SK-N-MC (cell line): Measurements from ENCODE around the gene BCAS1.

ENCODE experiments used
- EZH2 ChIP-seq: fragments of 200-600 bp; sonication (generic); IDR thresholded peaks from one replicate; pipeline ENCODE4 v1.6.1; 2017; ENCODE audit warnings: antibody characterized with exemption
- FOXP2 ChIP-seq: optimal IDR thresholded peaks from 2 replicates; pipeline ENCODE3; 2011; ENCODE audit warnings: mild to moderate bottlenecking, moderate library complexity; ENCODE audit not compliant: insufficient read depth; ENCODE audit errors: extremely low read length, control extremely low read depth
- POLR2AphosphoS5 ChIP-seq: IDR thresholded peaks from 2 replicates; pipeline ENCODE4 v1.6.1; 2012; ENCODE audit warnings: mild to moderate bottlenecking, low read depth, low read length, borderline replicate concordance

DNA sequence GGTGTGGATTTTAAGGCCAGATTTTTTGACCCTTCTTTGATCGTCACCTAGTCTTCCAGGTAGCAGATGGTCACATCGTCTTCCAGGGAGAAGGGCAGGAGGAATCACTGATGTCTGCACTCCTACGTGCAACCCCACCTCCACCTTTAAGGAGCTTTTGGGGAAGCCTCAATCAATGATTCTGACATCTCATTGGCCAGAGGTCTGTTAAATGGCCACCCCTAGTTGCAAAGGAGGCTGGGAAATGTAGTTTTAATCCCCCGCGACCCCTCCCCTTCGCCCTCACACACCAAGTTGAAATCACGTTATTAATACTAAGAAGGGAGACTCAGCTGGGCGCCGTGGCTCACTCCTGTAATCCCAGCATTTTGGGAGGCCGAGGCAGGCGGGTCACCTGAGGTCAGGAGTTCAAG, 151.4 kb downstream of the BCAS1 start:
- no peak for TF ChIP-seq POLR2AphosphoS5
- TF ChIP-seq EZH2, result no peak
- no peak for TF ChIP-seq FOXP2
